Limb (tissue), 2 donors: ENCODE data around the gene KLB.
A peak's percentile ranks its signal among the peaks of the same experiment; 100 is the strongest.

Source experiments
- DNase-seq, 2 donors: peaks; one replicate each; pipeline ENCODE4 v3.0.0-alpha.2; 2016; ENCODE audit errors: extremely low spot score in 2 of 2

KLB gene

GRCh38 chr4:39458505-39459300, 52.0 kb downstream of the KLB start, which contains the start of the genes LIAS and RPL9:
Gene LIAS (plus strand): TSS chr4:39459056. CDS start chr4:39459118, 62 bp downstream.
Gene RPL9 (minus strand): TSS chr4:39458922. CDS start chr4:39458439, 483 bp downstream.
- peak; percentile 96 to 97 for DNase-seq

GRCh38 chr4:39464886-39465501, 58.3 kb downstream of the KLB start:
- DNase-seq: no peak

DNA sequence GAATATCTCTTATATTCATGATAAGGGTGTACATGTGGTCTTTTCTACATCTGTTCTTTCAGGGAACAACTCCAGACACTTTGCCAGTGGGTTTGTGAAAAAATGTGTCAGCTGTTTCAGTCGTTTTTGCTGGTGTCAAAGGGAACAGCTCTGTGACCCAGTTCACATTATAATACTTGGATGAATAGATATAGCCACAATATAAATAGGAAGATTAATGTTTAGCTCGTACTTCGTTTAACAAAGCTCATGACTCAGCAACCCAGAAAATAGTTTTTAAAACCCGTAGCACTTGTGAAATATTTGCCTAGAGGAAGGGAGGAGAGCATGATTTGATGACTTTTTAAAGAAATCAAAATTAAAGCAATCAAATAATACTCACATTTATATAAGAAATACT, 60.0 kb downstream of the KLB start:
- no peak for DNase-seq

- no peak for DNase-seq
Observed at GRCh38 chr4:39467464-39467863, 60.7 kb downstream of the KLB start.

DNA sequence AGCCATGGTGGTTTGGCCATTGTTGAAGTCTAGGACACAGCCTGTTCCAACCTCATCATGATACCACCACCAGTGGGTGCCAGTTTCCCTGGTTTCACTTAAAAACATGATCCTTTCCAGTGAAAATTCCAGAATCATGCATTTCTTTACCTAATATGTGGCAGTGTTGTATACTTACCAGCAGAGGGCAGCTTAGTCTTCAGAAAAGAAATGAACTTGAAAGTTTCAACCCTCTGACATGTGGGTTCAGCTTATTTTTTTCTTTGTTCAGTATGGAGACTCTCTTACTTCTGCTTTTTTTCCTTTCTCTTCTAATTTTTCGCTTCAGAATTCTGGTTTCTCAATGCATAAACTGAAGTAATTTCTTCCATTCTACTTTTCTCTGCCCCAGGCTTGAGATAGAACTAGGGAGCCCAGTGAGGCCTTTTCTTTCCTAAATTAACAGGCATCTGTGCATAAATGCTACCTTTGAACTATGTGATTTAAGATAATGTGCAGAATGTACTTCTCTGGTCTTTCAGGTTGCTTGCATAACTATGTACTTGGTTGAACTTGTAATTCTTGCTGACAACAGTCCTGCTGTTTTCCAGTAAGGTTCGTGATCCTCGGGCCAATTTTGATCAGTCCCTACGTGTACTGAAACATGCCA, 62.8 kb downstream of the KLB start:
- DNase-seq: peak; percentile 48 to 90

- no peak for DNase-seq
Observed at GRCh38 chr4:39470402-39470801, 63.7 kb downstream of the KLB start.

GRCh38 chr4:39472396-39472795, 65.7 kb downstream of the KLB start:
- DNase-seq: no peak

GRCh38 chr4:39476187-39476895, 69.6 kb downstream of the KLB start:
- no peak for DNase-seq

- DNase-seq: no peak
Observed at GRCh38 chr4:39480251-39480650, 73.5 kb downstream of the KLB start.

DNA sequence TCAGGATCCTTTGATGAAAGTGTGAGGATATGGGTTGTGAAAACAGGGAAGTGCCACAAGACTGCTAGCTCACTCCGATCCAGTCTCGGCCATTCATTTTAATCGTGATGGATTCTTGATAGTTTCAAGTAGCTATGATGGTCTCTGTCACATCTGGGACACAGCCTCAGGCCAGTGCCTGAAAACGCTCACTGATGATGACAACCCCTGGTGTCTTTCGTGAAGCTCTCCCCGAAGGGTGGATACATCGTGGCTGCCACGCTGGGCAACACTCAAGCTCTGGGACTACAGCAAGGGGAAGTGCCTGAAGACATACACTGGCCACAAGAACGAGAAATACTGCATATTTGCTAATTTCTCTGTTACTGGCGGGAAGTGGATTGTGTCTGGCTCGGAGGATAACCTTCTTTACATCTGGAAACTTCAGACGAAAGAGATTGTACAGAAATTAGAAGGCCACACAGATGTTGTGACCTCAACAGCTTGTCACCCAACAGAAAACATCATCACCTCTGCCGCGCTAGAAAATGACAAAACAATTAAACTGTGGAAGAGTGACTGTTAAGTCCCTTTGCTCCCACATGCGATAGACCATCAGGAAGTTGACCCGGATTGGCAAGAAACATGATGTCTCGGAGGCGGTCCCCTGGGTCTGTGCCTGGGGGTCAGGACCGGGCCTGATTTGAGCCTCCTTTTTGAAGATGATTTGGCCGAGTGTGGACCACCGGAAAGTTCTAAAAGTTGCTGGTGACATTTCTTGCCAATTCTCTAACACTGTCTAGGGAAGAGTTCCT, 74.4 kb downstream of the KLB start:
- DNase-seq: no peak

DNA sequence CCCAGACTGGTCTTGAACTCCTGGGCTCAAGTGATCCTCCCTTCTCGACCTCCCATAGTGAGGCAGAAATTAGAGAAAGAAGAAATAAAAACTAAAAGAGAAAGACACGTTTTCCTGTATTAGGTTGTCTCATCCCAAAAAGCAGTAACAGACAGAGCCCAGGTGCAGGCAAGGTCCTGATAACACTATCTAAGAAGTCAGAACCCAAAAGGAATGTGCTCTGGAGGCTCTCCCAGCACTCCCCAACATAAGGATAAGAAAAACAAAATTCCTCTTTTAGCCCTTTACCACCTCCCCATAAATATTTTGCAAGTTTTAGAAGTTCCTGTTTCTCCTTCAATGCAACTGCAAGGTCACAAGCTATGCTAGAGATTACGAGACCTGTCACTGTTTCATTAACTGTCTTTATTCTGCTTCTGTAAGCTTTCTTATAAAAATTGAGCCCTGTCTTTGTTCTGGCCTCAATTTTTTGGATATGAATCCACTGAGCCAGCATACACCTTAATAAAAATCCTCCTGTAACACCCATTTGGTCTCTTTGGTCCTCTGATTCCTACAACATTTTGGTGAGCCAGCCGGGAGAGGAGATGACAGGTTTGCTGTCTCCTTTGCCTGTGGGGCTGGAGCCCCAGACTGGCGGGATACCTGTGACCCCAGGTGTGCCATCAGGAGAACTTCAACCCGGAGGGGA, 78.0 kb downstream of the KLB start:
- no peak for DNase-seq

- no peak for DNase-seq
Observed at GRCh38 chr4:39486221-39486804, 79.6 kb downstream of the KLB start.

DNA sequence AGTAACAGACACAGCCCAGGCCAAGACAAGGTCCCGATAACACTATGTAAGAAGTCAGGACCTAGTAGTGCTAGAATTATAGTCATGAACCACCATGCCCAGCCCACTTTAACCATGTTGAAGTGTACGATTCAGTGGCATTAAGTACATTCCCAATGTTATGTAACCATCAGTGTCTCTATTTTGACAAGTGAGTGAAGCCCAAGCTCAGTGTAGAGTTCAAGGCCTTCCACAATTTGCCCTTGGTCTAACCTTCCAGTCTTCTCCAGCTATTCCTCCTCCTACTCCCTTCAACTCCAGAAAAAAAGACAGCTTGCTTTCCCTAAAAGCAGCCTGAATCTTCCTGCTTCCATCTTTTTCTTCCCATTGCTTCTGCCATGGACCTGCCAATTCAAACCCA, 83.6 kb downstream of the KLB start:
- no peak for DNase-seq

DNA sequence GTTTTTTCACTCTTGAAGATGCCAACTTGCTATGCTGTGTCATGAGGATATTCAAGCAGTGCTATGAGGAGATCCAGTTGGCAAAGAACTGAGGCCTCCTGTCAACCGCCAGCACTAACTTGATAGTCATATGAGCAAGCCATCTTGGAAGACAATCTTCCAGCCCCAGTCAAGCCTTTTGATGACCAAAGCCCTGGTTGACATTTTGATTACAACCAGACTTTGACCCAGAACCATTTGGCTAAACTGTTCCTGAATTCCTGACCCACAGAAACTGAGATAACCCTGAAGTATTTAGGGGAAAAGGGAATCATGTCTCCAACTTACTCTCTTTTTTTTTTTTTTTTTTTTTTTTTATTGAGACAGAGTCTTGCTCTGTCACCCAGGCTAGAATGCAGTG, 87.6 kb downstream of the KLB start:
- no peak for DNase-seq

DNA sequence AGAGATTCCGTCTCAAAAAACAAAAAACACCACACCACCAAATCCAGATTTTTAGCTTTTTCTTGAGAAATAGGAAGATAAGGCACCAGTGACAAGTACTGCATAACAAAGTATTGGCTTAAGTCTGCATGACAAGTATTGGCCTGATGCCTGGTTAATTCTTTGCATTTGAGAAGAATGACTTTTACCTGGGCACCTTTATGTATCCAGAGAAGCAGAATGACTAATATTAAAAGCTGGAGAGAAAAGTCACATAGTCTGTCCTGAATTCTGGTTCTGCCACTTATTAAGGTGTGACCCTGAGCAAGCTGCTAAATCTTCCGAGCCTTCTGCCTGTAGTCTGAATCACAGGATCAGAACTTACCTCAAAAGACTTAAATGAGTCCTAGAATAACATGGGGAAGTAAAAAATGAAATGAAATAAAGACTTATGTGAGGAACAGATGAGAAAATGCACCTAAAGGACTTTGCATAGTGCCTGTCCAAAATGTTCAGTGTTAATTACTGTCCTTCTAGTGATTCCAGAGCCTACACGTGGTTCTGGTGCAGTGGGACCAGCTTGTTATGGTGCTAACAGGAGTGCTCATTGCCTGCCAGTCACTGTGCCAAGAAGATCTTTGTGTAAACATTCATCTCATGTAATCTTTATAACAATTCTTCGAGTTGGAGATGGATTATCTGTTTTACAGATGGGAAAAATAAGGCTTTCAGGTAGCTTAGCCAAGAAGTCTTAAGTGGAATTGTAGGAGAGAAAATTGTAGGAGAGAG, 88.9 kb downstream of the KLB start:
- DNase-seq: no peak

DNA sequence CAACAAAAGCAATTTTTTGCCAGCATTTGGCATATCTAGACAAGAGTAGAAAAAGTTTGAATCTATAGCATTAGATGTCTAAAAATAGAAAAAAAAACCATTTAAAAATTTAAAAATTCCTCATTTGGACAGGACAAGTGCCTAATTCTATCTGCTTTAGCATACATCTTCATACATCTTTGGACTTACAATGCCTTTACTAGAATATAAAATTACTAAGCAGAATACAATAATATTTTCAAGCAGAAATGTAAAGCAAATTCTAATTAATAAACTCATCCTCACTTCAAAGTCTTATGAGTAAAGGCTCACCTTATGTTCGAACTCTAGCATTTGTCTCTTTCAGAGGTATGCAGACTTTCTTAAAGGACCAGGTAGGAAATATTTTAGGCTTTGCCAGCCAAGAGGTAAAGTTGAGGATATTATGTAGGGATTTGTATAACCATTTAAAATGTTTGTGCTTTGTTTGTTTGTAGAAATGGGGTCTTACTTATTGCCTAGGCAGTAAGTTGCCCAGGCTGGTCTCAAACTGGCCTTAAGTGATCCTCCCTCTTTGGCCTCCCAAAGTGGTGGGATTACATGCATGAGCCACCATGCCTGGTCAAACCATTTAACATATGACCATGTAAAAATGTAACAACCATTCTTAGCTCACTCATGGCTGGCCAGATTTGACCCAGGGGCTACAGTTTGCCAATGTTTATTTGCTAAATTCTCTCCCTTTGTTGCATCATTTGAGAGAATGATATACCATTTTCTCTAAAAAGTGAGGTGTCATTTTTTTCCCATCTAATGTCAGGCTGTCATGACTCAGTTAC, 91.4 kb downstream of the KLB start:
- no peak for DNase-seq

- DNase-seq: no peak
Observed at GRCh38 chr4:39498727-39499020, 91.9 kb downstream of the KLB start.
